OCI-LY1 (cell line): ENCODE measurements around the gene DDR2.

Source experiments
- CTCF ChIP-seq: fragments of 200-600 bp; sonication (generic), shearing (Covaris generic); IDR thresholded peaks from 2 replicates; pipeline ENCODE4 v1.5.1; 2017; ENCODE audit warnings: mild to moderate bottlenecking, antibody characterized with exemption, low read length, moderate library complexity, mixed read lengths
- EZH2 ChIP-seq: fragments of 200-600 bp; sonication (generic), shearing (Covaris generic); IDR thresholded peaks from 2 replicates; pipeline ENCODE4 v1.8.0; 2017; ENCODE audit warnings: borderline replicate concordance, mixed run types, mild to moderate bottlenecking, antibody characterized with exemption, low read length, moderate library complexity, mixed read lengths

GRCh38 chr1:162753998-162754585 lies 121.8 kb downstream of the DDR2 start:
- TF ChIP-seq CTCF (no peak), EZH2 (no peak)
